Measurements from ENCODE around the gene DDIT4.
"Not testable (repeated sequence)": the region's sequence is repeated elsewhere in the genome, so short reads cannot be mapped to it uniquely, and the experiment has no call there.

The DDIT4 gene

GRCh38 chr10:72249176-72249862 lies 24.4 kb upstream of the DDIT4 start:
- not testable (repeated sequence) for DNase-seq

- peak; percentile 91 for DNase-seq
Observed at GRCh38 chr10:72250666-72251065, 23.1 kb upstream of the DDIT4 start.

- DNase-seq = no peak
Observed at GRCh38 chr10:72251635-72252034, 22.1 kb upstream of the DDIT4 start.

GRCh38 chr10:72252972-72253371 lies 20.8 kb upstream of the DDIT4 start:
- no peak for DNase-seq

DNA sequence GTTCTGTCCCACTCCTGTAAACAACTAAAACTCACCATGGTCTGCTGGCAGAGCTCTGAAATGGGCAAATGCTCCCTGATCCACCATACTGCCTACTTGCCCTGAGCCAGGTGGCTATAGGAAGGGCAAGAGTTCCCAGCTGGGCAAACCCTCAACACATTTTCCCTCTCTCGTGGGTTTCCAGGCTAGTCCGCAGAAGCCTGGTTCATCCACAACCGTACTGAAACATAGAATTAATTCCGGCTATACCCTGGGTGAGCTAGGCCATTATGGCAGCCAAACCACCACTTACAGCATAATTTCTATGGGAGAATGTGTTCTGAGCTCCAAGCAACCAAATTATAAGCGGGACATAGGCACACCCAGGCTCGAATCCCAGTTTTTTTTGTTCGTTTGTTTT lies 20.1 kb upstream of the DDIT4 start:
- peak; percentile 68 for DNase-seq

DNA sequence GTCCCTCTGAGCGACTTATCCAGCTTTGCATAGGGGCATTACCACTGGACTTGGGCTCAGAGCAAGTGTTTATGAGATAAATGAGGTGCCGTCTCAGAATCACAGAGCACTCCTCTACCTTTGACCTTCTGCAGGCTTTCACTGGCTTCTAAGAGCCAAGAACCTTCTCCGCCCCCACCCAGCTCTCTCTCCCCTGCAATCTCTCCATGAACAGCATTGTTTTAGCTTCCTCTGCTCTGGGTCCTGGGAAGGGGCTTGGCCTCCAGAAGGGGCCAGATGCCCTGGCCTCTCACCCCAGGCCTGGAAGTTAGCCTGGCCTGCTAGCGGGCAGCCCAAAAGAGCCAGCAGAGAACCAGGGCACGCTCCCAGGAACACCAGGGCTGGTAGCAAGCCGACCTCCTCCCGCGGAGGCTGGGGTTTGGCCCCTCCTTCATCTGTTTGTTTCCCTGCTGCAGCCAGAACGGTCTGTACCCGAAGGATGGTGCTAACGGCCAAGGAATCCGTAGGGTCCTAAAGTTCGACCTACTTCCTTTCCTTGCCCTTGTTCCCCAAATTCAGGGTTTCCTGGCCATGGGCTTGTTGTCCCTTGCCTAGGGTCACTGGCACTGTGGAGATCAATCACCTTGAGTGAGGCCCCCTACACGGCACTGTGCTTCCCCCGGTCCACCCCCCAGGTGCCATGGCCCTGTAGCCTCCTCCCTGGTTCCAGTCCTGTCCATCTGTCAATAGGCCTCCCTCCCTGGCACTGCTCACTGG lies 18.7 kb upstream of the DDIT4 start:
- DNase-seq = peak; percentile 89

- DNase-seq = no peak
Observed at GRCh38 chr10:72255977-72256729, 17.6 kb upstream of the DDIT4 start.

GRCh38 chr10:72257051-72257892 lies 16.5 kb upstream of the DDIT4 start:
- DNase-seq = no peak

DNA sequence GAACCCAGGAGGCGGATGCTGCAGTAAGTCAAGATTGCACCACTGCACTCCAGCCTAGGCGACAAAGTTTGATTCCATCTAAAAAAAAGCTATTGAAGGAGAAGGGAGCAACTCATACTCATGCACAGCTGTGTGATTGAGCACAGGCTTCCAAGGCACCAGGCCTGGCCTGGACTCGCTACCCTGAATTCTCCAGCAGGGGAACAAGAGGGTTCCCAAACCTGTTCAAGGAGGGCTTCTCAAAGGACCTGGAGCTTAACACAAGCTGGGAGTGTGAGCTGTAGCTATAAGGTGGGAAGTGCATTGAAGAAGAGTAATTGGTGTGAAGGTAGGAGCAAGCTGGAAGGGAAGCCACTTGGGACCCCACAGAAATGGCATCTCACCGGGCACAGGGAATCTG lies 15.1 kb upstream of the DDIT4 start:
- no peak for DNase-seq

- peak; percentile 82 for DNase-seq
Observed at GRCh38 chr10:72259491-72260238, 14.1 kb upstream of the DDIT4 start.

DNA sequence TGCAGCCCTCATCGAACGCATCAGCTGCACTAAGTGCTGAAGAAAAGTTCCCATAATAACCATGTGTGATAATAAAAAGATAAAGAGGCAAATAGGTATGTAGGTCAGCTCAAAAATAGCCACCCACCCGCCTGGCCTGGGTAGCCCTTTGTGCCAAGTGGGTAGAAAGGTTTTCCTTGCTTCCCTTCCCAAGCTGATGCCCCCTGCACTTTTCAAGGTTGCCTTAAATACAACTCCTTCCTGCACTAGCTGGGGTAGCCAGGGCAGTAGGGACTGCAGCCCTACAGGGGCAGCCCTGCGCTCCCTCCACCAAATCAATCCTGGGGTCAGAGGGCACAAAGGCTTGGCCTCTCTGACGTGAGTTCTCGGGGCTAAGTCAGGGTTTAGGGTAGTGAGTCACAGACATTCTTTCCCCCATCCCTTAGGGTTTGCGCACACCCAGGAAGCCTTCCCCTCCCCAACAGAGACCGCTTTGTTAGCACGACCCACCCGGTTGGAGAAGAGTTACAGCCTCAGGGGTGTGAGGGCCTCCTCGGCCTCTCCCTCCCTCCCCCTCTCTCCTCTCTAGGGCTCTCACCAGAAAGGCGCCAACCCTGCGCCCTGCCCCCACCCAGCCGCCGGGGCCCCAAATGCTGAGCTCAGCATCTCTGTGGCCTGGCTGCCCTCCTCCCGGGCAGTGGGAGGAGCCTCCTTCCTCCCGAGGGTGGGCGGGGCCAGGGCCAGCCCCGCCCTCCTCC lies 13.3 kb upstream of the DDIT4 start:
- no peak for DNase-seq

- DNase-seq = peak; percentile 92
Observed at GRCh38 chr10:72260976-72261783, 12.5 kb upstream of the DDIT4 start.

DNA sequence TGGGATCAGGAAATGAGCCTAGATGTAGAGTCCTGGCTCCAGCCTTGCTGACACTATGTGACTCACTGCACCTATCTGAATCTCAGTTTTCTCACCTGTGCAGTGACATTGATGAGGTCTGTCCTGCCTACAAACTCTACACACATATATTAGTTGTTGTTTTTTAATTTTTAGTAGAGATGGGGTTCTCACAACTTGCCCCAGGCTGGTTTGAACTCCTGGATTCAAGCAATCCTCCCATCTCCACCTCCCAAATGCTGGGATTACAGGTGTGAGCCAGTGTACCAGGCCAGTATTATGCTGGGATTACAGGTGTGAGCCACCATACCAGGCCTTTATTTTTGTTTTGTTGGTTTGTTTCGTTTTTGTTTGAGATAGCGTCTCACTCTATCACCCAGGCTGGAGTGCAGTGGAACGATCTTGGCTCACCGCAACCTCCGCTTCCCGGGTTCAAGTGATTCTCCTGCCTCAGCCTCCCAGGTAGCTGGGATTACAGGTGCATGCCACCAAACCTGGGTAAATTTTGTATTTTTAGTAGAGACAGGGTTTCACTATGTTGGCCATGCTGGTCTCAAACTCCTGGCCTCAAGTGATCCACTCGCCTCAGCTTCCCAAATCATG lies 11.8 kb upstream of the DDIT4 start:
- DNase-seq = no peak

DNA sequence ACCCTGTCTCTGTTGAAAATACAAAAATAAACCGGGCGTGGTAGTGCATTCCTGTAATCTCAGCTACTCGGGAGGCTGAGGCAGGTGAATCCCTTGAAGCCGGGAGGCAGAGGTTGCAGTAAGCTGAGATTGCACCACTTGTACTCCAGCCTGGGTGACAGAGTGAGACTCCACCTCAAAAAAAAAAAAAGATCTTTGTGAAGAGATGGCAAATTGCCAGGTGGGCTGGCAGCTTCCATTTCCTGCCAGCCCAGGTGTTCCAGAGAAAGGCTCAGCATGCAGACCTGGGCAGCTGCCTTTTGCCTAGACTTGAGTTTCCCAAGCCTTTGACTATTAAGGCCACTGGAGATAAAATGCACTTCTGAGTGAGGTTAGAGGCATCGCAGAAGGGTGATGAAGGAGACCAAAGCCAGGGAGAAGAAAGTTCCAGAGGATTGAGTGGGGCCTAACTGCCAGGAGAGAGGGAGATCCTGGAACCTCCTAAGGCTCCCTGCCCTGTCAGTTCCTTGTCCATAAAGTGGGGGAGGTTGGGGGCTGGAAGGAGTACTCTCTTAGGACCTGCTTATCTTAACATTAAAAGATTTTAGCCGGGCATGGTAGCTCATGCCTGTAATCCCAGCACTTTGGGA lies 10.0 kb upstream of the DDIT4 start:
- no peak for DNase-seq

GRCh38 chr10:72264536-72264935 lies 9.2 kb upstream of the DDIT4 start:
- no peak for DNase-seq

DNA sequence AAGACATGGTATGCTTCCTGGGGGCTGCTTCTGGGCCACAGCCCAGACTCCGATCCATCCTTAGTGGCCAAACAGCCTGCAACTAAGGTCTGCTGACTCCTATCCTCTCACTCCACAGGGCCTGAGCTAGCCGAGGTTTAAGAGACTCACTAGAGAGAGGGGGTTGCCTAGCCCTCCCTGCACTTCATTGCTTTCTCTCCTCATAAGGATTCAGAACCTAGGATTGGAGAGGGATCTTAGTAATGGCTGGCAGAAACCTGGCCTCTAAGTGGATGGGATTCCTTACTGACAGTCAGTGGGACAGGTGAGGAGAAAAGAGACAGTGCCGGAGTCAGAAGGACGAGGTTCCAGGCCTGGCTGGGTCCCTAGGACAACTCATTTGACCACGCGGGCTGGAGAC lies 8.2 kb upstream of the DDIT4 start:
- no peak for DNase-seq

DNA sequence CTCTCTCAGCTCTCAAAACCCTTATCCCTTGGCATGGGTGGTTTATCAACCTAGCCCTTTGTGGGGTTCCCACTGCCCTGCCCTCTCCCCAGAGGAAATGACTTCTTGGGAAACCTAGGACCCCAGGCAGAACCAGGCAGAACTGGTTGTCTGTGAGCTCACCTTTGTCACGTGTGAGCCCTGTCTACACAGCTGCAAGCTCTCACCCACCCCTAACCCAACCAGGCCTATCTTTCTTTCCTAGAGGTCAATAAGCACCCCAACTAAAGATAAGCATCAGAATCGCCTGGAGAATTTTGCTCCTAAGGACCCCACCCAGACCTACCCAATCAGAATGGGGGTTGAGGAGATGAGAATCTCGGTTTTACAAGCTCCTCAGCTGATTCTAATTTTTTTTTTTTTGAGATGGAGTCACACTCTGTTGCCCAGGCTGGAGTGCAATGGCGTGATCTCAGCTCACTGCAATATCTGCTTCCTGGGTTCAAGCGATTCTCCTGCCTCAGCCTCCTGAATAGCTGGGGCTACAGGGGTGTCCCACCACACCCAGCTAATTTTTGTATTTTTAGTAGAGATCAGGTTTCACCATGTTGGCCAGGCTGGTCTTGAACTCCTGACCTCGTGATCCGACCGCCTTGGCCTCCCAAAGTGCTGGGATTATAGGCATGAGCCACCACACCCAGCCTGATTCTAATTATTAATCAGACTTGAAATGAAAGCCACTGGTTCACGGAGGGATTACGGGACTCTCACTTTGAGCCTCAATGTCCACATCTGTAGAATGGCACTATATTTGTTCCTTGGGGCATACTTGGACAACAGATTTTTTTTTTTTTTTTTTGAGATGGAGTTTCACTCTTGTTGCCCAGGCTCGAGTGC lies 7.5 kb upstream of the DDIT4 start:
- no peak for DNase-seq

- no peak for DNase-seq
Observed at GRCh38 chr10:72267381-72267780, 6.3 kb upstream of the DDIT4 start.
